ENCODE data around the gene NCOA3.

NCOA3 gene

DNA sequence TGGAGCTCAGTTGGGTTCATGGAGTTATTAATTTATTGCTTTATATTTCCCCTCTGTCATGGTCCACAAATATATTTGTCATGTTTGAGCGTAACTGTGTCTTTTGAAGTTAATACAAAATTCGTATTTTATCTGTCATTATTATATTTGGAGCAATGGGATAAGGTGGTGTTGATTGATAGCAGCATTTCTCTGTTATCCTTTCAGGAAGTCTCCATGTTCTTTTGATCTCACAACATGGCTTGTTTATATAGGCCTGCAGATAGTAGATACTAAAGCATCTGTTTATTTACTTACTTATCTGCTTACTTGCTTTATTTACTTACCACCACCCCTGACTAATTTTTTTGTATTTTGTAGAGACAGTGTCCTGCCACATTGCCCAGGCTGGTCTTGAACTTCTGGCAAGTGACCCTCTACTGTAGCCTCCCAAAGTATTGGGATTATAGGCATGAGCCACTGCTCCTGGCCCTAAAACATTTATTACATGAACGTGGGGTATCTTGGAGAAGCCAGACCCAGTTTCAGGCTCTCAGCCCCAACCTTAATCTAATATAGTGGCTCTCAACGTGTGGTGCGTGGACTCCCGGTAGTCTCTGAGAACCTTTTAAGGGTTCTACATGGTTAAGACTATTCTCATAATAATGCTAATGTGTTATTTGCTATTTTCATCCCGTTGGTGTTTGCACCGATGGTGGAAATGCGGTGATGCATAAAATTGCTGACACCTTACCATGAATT is 104.2 kb downstream of the NCOA3 start:
- DNase-seq, result no peak

DNA sequence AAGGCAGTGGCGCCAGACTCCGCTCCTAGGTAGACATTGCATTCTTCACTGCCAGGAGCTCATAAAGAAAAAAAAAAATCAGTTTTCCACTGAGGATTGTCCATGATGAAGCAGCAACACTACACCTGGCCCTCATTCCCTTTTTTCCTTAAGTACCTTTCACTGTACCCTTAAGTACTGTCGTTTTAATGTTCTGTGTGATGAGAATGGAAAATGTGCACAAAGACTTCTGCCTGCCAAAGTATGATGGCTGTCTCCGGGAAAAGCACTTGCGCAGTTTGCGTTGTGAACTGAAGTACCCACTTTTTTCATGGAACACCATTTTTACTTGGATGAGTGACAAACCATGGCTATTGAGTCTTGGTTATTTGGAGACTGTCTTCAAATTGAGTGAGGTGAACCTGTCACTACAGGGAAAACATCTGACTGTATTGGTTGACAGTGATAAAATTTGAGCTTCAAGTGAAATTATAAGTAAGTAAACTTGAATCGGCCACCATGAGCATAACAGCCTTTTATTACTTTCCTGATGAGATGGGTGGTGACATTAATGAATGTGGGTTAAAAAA is 104.8 kb downstream of the NCOA3 start:
- DNase-seq, result no peak

DNA sequence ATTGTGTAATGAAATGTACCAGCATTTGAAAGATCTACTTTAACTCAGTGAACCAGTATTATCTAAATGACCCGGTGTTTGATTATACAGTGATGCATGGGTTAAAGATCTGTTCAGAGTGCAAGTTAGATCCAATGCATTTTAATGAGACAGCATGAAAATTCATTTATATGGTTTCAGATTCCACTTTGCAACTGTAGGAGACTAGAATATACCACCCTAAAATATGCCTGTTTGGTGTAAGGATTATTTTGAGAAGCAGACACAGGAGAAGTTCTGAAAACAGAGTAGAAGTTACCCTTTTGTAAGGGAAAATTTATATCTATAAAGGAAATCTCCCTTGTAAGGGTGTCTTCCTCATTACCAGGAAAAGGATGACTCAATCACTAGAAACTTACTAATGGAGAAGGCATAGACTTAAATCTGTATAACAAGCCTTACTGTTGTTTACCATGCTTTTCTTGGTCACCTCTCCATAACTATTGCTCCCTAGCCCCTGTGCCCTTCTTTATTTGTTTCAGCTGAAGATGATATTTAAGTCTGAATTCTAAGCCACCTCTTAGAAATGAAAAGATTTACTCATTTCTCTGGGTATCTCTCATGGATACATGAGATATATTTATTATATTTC is 105.4 kb downstream of the NCOA3 start:
- peak; percentile 50 for DNase-seq

DNA sequence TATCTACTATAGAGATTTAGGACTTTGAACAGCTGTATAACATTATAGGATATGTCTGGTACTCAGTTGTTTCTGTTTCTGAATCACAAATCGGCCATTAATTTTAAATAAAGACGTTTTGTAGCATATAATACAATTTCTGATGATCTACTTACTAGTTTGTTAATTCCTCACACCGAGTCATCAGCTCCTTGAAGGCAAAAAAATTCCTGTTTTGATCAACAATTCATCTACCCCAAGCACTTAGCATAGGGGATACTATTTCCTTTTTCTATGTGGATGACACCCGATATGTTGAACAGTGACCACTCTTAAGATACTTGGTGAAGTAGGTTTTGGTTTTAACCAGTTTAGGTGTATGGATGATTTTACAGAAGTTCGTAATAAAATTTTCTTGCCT is 107.3 kb downstream of the NCOA3 start:
- no peak for DNase-seq

DNA sequence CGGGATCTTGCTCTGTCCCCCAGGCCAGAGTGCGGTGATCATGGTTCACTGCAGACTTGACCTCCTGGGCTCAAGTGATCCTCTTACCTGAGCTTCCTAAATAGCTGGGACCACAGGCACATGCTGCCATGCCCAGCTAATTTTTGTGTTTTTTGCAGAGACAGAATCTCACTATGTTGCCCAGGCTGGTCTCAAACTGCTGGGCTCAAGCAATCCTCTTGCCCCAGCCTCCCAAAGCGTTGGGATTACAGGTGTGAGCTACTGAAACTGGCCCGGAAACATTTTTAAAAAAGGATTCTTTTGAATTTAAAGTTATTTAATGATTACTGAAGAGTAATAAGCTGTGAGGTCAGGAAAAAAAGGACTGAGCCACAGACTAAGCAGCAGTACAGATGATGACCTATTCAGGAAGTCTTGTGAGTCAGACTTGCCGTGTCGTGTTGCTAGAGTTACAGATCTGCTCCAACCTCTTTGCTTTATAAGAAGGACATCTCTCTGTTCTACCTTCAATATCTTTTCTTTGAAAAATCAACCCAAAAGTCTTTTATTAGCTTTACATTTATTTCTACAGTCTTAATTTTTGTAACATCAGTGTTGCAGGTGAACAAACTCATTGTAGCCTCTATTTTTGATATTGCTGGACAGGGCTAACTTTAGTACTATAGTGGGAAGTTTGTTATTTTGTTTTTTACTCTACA is 108.7 kb downstream of the NCOA3 start:
- peak; percentile 83 for DNase-seq

DNA sequence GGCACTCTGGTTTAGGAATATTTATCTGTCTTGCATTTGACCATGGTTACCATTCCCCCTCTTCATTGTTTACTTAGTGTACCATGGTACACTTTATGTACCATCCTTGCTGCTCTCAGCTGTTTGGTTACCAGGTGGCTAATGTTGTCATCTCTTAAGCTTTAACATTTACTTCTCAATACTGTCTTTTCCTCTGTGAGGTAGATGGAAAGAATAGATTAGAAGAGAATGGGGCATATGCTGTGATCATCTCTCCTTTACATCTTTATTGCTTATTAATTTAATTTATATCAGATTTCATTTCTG is 109.2 kb downstream of the NCOA3 start:
- no peak for DNase-seq

DNA sequence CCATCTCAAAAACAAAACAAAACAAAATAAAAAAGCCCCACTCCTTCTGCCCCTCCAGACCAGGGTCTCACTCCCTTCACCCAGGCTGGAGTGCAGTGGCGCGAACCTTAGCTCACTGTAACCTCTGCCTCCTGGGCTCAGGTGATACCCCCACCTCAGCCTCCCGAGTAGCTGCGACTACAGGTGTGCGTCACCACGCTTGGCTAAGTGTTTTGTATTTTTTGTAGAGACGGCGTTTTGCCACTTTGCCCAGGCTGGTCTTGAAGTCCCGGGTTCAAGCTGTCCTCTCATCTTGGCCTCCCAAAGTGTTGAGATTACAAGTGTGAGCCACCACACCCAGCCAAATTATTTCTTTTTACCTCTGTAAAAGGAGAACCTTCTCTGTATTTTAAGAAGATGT is 110.1 kb downstream of the NCOA3 start:
- no peak for DNase-seq

DNA sequence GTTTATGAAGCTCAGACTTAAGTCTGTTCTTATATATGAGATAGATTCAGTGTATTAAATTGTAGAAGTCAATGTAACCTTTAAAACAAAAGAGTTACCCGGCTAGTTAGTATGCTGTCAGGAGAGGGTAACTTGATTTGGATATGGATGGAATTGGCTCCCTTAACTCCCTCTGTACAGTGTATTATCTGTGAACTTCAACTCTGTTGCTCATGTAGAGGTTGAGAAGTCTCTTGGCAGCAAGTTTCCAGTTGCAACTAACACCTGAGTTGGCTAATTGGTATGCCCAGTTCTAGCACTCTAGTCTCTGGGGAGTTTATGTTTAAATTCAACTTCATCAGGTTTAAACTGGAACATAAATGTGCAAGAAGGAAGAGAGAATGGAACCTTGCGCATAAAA is 111.0 kb downstream of the NCOA3 start:
- no peak for DNase-seq

DNA sequence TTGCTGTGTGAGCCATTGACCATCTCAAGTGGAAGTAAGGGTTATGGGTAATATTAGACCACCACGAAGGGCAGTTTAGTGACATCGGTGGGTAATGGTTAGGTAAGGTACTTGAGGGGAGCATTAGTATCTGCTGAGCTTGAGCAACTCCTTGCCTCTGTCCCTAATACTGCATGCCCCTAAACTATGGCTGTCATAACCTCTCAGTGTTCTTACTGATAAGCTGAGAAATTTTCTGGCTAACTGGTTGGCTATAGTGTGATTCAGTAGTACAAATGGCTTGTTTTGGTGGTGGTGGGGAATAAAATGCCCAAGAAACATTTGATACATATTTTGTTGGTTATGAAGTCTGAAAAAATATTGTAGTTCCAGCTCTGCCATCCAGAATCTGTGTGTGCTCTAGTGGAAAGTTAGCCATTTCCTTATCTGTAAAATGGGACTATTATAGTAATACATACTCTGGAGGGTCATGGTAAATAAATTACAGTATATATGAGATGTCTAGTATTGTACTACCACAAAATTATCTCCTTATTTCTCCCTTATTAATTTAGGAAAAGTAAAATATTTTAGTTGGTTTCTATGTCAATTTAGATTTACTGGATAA is 113.1 kb downstream of the NCOA3 start:
- no peak for DNase-seq

DNA sequence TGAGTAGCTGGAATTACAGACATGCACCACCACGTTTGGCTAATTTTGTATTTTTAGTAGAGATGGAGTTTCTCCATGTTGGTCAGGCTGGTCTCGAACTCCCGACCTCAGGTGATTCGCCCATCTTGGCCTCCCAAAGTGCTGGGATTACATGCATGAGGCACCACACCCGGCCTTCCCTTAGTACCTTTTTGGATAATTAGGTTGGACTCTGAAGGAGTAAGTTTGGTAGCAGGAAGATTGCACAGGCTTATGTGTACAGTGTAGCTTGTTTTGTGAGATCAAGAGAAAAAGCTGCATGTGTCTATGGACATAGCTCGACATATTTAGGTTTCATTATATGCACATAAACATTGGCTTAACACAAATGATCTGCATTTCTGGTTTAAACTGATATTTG is 116.8 kb downstream of the NCOA3 start:
- no peak for DNase-seq

DNA sequence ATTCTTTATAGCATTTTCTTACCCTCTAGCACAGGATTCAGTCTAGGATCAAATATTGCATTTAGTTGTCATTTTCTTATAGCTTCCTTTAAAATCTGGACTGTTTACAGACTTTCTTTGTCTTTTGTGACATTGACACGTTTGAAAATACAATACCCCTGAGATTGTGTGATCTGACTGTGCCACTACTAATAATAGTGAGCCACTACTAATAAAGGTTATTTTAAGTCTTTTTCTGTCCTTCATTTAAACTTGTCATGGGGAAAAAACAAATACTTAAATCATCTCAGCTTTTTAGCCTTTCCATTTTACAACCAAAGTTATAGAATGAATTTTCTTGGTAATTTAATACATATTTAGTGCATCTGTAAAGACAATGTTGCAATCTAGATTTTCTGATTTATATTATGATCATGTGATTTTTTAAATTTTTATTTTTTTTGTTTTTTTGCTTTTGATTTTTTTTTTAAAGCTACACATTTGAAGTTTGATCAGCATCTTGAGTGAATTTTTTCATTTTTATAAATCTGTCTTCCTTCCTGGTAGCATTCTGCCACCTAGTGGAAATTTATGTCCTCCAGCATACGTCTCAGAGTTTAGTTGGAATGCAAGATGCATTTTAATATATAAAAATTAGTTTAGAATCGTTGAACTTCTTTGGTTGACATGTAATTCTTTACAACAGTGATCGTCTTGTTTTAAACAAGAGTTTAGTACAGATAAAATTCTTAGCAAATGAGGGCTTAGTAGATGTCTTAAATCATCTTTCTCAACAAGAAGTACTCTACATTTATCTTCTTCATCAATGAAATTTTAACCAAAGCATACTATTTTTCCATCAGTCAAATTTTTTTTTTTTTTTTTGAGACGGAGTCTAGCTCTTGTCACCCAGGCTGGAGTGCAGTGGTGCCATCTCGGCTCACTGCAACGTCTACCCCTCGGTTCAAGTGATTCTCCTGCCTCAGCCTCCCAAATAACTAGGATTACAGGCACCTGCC is 119.4 kb downstream of the NCOA3 start:
- peak; percentile 49 for DNase-seq

DNA sequence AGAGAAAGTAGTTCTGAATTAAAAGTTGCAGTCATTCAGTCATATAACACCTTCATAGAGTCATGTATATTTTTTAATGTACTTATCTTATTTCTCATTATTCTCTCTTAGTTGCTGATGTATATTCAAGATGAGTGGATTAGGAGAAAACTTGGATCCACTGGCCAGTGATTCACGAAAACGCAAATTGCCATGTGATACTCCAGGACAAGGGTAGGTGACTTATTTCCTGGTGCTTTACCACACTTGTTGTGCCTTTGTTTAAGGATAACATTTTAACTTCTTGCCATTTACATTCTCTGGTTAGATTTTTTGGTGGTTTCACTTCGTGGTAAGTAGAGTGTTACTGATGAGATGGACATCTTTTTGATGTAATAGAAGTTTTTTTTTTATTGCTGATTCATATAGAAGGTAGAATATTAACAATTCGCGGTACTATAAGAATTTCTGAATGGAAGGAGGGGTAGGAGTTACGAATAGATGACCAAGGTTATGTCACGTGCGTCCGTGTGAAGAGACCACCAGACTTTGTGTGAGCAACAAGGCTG is 120.5 kb downstream of the NCOA3 start:
- no peak for DNase-seq

DNA sequence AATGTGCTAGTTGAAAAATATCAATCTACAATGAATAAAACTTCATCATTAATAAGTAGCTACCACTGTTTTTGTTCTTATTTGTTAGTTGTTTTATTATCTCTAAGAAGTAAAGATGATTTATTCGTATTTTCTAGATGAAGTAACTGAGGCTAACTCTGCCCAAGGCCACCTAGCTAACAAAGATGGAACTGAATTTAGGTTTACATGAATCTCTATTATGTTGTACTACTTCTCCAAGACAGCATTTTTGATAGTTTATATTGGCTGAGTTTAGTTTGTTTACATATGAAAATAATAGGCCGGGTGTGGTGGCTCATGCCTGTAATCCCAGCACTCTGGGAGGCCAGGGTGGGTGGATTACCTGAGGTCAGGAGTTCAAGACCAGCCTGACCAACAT is 121.5 kb downstream of the NCOA3 start:
- DNase-seq, result no peak

DNA sequence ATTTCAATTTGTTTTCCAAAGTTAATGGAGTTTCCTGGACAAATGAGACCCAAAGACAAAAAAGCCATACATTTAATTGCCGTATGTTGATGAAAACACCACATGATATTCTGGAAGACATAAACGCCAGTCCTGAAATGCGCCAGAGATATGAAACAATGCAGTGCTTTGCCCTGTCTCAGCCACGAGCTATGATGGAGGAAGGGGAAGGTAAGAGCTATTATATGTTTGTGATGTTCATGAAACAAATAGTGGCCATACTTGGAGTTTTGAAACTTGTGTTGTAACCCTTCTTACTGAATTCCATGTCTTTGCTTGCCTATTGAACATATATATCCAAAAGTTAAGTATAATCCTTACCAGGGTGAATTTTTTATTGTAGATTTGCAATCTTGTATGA is 125.9 kb downstream of the NCOA3 start:
- DNase-seq, result no peak

DNA sequence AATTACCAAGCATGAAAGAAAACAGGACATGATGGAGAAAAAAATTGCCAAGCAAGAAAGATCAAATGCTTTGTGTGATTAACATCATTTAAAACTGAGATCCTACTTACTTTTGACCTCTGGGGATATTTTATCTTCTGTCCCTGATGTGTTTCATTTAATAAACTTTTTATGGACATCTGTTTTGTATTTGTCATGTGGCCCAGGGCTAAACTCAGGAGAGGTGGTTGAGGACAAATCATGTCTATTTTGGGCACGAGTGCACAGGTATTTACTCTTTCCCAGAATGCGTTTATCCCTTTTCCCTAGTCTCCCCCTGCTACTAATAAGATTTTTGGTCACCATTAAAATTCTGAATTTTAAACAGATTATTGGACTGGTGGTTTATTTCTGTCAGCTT is 128.2 kb downstream of the NCOA3 start:
- no peak for DNase-seq

DNA sequence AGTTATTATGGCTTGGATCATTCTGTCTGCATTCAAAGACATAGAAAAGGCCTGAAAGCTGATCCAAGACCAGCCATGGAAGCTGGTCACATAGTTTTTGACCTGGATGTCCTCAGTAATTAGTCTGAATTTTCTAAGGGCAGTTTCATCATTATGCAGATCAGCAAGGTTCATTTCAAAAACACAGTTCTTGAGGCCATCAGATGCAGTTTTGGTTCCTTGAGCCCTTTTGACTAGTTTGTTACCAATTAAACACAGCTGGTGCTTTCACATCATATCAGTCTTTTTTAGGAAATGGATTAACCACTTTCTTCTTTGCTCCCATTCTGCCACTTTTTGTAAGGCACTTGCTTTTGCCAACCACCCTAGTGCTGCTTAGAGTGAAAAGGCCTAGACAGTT is 129.4 kb downstream of the NCOA3 start:
- DNase-seq, result no peak

DNA sequence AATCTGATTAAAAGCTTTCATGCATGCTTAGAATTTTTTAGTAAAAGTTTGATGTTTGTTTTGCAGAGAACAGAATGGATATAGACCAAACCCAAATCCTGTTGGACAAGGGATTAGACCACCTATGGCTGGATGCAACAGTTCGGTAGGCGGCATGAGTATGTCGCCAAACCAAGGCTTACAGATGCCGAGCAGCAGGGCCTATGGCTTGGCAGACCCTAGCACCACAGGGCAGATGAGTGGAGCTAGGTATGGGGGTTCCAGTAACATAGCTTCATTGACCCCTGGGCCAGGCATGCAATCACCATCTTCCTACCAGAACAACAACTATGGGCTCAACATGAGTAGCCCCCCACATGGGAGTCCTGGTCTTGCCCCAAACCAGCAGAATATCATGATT is 133.6 kb downstream of the NCOA3 start:
- DNase-seq, result no peak

DNA sequence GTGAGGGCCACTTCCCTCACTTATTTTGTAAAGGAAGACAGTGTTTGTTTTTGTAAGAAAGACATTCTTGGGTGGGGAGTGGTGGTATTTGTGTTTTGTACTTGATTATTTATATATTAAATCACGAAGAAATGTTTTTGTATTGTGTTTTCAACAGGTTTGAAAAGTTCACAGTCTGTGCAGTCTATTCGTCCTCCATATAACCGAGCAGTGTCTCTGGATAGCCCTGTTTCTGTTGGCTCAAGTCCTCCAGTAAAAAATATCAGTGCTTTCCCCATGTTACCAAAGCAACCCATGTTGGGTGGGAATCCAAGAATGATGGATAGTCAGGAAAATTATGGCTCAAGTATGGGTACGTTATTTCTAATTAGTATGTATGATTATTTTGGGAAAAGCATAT is 137.2 kb downstream of the NCOA3 start:
- DNase-seq, result no peak

DNA sequence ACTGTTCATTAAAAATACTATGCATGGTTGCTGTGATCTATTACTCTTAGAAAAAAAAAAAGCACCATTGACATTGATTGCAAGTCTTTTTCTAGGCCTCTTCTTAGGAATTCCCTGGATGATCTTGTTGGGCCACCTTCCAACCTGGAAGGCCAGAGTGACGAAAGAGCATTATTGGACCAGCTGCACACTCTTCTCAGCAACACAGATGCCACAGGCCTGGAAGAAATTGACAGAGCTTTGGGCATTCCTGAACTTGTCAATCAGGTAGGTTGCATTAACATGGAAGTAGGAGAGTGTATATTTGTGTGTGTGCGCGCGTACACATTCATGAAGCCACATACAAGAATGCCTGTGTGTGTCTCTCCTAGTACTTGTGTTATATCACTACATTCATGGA is 140.4 kb downstream of the NCOA3 start:
- DNase-seq, result no peak

DNA sequence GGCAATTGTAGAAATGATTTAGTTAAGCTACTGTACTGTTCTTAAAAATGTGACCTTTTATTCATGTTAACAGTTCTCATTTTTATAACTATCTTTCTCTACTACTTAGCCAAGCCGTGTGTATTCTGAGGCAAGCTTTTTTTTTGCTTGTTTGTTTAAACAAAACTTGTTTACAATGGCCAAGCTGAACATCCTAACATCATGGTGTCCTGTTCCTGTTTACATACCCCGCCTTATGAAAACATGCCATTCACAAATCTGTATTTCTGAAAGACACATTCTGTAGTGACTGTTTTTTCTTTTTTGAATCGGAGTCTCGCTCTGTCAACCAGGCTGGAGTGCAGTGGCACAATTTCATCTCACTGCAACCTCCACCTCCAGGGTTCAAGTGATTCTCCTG is 140.9 kb downstream of the NCOA3 start:
- DNase-seq, result no peak

DNA sequence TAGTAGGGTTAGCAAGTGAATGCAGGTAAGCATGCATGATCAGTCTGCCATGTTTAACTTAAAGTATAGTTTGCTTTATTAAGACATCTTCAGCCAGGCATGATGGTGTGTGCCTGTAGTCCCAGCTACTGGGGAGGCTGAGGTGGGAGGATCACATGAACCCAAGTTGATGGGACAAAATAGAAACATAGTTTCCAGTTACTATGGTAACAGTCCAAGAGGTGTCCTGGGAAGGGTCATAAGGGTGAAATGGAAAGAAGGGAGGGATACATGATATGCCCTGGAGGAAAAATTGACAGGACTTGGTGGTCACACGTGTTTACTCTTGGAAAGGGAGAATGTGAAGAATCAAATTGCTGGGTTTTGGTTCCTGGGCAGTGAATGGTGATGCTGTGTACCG is 143.9 kb downstream of the NCOA3 start:
- DNase-seq, result no peak

DNA sequence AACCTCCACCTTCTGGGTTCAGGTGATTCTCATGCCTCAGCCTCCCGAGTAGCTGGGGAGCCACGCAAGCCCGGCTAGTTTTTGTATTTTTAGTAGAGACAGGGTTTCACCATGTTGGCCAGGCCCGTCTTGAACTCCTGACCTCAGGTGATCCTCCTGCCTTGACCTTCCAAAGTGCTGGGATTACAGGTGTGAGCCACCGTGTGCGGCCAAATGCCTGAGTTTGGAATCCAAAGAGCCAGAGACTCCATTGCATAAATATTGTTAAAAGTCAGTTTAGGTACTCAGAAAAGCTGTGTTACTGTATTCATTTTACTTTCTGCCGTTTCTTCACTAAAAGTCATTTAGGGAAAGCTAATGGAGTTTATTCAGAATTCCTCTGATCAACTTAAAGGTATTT is 146.3 kb downstream of the NCOA3 start:
- DNase-seq, result no peak

All from activated CD4-positive, alpha-beta T cell treated with anti-CD3 and anti-CD28 coated beads, Interleukin-2, Interleukin-6, amounts not matched to agents 100 ng/mL and 50 ng/mL, durations not matched to agents 16 hours and 8 hours (primary cell).